GM04503 (cell line): ENCODE measurements around the gene ANKRD66.
"Not testable (repeated sequence)": the region's sequence is repeated elsewhere in the genome, so short reads cannot be mapped to it uniquely, and the experiment has no call there.

Experiments
- DNase-seq: peaks from one replicate; pipeline ENCODE4 v3.0.0-alpha.2; 2012; ENCODE audit warnings: low read depth

Gene ANKRD66

DNA sequence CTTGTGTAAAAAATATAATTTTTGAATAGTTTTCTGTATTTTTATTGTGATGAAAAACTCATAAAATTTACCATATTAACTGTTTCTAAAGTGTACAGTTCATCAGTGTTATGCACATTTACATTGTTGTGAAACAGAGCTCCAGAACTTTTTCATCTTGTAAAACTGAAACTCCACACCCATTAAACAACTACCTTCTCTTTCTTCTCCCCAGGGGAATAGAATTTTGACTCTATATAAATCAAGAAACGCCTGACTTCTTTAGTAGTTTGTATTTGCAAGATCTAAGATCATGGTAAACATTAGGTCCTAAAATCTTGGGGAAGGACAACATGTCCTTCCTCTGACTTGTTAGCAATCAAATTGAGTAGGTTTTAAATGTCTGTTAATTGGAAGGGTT is 9.1 kb downstream of the ANKRD66 start:
- DNase-seq, result no peak

DNA sequence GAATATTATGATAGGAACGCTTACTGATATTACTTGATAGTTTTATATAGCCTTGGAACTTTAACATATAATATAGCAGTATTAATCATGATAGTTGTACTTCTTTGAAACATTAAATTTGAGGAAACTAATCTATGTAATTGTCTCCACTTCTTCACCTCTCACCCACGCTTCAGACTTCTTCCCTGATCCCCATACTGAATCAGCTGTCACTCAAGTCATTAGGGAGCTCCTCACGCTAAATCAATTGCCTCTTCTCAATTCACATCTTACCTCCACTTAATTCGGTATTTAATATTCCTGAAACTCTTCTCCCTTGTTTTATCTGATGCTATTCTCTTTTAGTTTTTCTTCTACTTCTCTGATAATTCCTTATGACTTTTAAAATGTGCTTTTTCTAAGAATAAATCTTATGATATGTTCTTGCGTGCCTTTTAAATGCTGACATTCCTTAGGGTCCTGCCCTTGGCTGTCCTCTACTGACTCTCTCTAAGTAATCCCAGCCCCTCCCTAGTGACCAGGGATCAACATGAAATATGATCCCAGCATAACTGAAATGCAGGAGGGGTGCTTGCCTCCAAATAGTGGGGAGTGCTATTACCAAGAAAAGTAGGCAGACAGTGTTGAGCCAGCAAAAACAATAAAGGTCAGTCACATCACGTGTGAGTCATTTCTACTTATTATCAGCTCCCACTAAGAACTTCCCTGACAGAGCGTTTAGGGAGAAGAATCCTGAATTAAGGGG is 9.9 kb downstream of the ANKRD66 start:
- DNase-seq, result no peak

DNA sequence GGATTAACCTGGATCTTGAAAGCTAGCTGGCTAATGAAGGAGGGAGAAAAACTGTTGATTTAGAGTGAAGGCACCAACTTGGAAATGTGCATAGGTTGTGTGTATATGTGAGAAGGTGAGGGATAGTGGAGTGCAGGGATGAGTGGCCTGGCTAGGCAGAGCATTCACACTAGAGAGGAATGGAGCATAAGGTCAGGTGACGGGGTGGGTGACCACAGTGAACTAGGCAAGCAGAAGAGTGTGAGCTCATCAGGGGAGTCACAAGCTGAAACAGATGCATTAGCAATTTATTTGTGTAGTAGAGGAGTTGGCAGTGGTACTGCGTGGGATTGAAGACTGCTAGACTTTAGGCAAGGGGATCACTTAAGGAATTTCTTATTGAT is 10.5 kb downstream of the ANKRD66 start:
- no peak for DNase-seq

DNA sequence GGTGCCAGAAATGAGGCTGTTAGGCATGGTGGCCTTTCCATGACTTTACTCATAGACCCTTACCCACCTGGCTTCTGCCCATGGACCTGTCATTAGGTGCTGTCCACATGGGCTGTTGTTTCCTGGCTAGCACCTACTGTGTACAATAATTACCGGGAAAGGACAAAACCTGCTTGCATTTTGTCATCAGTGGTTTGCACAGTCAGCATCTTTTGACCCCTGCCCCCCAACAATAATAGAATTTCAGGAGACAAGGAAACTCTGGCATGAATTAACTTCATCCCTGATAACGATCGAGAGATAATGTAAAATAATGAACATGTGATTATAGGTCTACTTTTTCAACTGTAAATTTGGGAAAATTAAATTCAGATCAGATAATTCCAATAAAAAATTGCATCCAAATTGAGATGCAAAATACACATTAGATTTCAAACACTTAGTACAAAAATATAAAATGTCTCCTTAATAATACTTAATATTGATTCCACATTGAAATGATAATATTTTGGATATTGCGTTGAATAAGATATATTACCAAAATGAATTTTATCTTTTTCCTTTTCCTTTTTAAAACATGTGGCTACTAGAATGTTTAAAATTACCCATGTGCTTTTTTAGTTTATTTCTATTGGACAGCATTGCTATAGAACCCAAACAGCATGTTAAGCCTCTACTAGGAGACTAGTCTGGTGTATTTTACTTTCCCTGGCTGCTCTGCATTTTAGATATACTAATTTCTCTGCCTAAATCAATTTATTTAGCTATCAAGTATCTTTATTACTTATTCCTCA is 12.4 kb downstream of the ANKRD66 start:
- no peak for DNase-seq

DNA sequence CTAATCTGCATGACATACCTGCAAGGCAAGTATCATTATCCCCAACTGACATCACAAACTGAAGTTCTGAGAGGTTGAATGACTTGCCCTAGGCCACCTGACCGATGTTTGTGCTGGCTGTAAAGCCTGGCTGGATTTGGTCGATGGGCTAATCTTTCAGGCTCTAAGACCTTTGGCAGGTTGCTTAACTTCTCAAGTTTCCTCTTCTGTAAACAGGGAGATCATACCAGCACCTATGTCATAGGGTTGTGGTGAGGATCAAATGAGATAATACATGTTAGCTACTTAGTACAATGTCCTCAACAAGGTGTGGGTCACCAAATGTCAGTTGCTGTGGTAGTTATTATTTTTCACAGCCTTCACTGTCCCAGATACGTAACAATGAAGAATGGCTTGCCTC is 14.2 kb downstream of the ANKRD66 start:
- no peak for DNase-seq

DNA sequence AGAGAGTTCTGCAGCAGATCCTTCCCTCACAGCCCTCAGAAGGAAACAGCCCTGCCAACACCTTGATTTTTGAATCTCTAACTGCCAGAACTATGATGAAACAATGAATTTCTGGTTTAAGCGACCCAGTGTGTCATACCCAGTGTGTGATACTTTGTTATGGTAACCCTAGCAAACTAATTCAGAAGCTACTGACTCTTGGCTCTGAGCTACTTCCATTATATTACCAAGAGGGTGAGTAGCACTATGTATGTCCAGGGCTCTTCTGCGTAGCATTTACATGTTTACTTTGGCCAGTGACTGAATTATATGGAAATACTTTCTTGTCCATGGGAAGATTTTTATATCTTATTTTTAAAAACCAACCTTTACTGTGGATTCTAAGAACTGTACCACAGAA is 16.7 kb downstream of the ANKRD66 start:
- no peak for DNase-seq

DNA sequence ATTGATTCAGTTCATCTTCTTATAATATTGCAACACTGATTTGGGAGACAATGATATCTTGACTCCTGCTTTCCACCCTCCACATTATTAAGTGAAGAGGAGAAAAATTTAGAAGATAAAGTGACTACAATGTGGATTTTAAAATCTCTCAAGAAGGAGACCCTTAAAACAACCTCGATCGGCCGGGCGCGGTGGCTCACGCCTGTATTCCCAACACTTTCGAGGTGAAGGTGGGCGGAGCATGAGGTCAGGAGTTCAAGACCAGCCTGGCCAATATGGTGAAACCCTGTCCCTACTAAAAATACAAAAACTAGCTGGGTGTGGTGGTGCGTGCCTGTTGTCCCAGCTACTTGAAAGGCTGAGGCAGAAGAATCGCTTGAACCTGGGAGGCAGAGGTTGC is 17.5 kb downstream of the ANKRD66 start:
- not testable (repeated sequence) for DNase-seq

DNA sequence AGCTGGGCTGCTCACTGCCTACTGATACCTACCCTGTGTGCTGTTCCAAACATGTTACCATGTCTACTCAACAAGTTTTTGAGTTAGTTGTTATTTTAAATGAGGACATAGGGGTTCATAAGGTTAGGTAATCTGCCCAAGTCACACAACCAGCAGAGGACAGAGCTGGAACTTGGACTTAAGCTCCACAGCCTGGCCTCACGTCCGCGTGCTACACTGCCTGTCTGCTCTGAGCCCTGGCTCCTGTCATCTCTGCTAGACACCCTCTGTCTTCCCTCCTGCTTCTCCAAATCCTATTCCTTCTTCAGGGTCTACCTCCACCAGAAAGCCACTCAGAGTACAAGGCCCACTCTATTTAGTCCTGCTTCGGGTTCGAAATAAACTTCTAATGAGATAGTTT is 18.2 kb downstream of the ANKRD66 start:
- no peak for DNase-seq

DNA sequence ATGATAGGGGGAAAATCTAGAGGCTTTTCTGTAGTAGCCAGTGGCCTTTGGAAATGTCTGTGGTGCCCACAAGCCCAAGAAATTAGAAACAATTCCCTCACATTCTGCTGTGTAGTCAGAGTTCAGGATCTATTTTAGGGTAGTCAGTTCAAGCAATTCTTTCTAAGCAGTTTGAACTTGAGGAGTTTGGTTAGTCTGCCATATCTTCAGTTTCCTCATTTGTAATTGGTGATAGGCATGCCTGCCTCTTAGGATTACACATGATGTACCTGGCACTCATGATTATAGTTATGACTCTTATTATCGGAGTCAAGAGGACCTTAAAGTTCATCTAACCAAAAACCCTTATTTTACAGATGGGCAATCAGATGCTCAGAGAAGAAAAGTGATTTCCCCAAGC is 25.3 kb downstream of the ANKRD66 start:
- DNase-seq, result no peak

DNA sequence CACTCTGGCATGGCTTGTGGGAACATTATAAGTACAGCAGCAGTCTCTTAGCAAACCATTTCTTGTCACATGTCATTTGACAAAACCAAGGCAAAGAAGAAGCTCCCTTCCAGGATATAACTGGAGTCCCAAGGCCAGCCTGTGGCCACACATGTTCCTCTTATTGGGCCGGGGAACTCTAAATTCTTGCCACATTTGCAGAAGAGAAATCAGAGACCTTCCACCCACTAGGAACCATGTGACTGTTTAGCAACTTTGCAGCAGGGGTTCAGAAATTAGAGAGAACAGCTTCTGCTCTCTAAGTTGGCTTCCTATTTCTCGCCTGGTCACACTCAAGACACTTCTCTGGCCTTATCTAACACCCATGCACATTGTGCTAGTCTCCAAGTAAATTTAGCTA is 26.0 kb downstream of the ANKRD66 start:
- no peak for DNase-seq

DNA sequence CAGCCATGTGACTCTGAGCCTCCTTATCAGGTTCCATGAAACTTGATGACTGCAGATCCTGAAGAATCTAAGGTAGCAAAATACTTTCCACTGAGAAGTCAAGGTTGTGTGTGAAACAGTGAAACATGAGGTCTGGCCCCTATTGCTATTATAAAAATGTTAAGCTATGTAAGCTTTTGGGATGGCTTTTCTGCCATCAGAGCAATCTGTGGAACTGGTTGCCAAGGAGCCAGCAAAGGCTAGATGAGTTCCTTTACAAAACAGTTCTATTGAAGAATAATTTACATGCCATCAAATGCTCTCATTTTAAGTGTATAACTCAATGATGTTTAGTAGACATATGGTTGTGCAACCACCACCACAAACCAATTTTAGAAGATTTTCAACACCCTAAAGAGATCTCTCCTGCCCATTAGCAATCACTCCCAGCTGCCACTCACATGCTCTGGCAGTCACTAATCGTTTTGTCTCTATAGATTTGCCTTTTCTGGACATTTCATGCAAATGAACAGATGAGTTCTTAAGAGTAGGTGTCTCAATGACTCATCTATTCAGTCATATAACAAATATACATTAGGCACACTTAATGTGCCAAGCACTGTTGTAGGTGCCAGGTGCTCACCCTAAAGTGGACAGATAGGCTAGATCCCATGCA is 26.6 kb downstream of the ANKRD66 start:
- DNase-seq, result no peak

DNA sequence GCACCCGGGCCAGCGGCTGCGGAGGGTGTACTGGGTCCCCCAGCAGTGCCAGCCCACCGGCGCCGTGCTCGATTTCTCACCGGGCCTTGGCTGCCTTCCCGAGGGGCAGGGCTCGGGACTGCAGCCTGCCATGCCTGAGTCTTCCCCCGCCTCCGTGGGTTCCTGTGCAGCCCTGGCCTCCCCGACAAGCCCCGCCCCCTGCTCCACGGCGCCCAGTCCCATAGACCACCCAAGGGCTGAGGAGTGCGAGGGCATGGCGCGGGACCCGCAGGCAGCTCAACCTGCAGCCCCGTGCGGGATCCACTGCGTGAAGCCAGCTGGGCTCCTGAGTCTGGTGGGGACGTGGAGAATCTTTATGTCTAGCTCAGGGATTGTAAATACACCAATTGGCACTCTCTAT is 28.0 kb downstream of the ANKRD66 start:
- DNase-seq, result not testable (repeated sequence)

DNA sequence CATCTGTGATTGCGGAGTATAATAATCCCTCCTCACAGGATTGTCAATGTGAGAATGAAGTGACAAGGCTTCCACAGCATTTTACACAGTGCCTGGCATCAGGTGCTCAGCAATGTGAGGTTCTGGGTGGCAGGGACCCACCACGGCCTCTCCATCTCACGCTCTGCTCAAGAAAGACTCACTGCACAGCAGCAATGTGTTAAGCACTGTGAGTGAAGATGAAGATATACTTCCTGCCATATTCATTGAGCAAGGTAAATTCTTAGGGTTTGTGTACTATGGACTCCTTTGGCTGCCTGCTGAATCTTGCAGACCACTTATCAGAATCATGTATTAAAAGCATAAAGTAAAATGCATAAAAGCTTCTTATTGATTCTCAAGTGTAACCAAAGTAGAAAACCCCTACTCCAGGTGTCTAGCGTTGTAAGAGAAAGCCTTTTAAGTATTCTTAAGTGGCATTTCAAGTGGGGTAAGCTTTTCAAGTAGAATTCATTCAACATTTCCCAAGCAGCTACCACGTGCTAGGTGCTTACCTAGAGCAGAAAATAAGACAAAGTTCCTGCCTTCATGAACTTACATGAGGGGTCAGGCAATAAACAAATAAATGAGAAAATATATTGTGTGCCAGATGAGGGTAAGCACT is 29.5 kb downstream of the ANKRD66 start:
- no peak for DNase-seq

DNA sequence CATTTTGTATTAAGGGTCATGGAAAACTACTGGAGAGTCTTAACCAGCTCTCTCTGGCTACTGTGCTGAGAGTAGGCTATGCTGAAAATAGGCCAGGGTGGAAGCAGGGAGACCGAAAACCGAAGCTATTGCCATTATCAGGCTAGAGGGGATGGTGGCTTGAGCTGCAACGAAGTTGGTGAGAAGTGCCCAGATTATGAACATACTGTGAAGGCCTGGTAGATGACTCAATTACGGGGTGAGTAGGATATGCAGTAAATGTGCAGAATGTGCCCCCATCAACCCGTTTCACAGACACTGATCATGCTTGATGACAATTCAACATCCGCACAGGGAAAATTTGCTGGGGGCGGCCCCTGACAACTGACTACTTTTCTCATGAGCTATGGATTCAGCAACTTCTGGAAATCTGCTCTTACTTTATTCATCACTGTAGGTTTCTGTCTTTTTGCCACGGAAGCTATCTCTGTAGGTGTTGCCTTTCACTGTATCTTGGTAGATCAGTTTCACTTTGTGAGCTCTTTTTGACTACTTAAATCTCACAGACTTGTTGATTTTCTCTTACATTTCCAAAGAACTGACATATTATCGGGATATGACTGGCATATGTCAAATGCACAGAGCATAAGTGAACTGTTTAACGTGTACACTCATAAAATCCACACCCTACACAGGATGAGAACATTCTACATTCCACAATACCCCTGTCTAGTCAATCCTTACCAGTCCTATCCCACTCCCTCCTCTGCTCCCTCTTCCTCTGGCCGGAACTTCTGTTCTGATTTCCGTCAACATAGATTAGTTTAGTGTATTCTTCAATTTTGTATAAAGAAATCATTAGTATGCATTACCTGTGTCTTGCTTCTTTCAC is 31.0 kb downstream of the ANKRD66 start:
- no peak for DNase-seq

DNA sequence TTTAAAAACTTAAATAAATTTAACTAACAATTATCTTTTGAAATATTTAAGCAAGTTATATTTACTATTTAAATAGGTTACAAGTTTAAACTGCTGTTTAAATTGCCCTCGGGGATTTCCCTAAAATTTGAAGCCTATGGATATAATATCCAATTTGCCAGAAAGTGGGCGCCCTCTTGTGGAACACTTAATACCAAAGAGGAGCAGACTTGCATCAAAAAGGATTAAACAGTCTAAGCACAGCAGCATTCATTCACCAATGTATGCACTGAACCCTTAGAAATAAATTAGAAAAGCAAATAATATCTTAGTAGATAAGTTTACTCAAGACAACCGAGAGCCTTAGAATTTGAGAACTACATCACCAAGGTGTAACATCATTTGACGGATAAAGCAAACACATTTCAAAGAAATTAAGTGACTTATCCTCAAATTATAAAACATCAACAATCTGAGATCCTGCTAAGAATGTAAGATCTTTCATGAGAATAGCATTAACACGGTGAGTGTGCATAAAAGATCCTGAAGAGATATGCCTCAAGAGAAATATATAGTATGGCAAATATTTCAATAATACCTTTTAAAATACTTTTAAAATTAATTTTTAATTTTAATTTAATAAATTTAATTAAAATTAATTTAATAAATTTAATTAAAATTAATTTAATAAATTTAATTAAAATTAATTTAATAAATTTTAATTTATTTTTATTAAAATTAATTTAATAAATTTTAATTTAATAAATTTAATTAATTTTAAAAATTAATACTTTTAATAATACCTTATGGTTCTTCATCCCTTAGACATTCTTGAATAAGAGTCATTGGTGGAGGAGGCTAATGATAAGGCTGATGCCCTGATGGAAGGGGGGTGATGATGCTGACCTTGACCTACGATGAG is 35.0 kb downstream of the ANKRD66 start:
- peak; percentile 3 for DNase-seq

DNA sequence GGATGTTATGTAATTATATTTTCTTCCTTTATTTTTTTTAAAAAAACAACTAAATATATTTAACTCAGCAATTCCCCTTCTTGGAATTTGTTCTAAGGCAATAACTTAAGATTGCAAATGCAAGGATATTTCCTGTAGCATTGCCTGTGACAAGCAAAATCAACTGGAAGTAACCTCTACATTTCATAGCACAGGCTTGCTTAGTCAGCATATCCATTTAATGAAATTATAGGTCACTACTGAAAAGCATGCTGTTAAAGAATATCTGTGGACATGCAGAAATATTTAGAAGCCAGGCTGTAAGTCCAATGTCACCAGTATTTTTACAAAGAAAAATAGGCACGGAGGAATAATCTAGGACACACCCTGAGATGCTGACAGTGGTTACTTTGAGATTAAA is 37.8 kb downstream of the ANKRD66 start:
- DNase-seq, result no peak

DNA sequence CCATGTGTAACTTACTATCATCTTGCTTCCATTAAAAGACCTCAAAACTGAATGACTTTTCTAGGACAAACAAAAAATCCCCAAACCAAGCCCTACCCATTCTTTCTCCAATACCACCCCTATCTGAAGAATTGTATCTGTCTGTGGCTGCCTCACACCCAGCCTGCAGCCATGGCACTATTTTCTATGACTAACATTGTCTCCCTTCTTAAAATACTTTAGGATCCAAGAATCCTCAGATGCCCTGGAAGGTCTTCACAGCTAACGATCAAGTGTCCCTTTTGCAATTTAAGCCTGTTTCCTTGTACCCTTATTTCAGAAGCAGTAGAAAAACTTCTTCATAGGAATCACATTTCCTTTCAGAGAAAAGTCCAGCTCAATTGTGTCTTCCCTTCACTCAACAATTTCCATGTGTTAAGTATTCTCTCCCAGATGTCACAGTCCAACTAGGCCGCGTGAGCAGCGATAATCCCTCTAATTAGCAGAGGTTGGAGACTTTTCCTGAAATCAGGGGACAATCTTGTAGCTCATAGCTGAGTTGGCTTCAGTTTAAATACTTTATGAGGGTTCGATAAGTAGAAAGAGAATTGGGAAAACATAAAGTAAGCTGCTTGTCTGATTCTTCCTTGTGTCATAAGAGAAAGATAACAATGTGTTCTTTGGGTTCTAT is 41.3 kb downstream of the ANKRD66 start:
- DNase-seq, result no peak

DNA sequence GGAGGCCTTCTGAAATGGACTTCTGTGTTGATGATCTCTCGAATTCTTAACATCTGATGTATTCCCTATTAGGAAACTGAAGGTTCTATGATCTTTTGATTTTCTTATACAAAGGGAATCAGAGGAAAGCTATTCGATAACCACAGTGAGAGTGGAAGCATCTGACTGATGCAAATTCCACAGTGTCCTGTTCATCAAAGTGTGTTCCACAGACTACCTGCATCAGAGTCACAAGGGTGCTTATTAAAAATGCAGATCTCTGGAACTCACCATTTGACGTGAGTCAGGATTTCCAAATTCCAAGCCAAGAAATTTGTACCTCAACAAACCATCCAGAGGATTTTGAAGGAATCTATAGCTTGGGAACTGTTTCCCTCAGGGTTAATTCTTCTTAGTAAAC is 42.1 kb downstream of the ANKRD66 start:
- DNase-seq, result no peak

DNA sequence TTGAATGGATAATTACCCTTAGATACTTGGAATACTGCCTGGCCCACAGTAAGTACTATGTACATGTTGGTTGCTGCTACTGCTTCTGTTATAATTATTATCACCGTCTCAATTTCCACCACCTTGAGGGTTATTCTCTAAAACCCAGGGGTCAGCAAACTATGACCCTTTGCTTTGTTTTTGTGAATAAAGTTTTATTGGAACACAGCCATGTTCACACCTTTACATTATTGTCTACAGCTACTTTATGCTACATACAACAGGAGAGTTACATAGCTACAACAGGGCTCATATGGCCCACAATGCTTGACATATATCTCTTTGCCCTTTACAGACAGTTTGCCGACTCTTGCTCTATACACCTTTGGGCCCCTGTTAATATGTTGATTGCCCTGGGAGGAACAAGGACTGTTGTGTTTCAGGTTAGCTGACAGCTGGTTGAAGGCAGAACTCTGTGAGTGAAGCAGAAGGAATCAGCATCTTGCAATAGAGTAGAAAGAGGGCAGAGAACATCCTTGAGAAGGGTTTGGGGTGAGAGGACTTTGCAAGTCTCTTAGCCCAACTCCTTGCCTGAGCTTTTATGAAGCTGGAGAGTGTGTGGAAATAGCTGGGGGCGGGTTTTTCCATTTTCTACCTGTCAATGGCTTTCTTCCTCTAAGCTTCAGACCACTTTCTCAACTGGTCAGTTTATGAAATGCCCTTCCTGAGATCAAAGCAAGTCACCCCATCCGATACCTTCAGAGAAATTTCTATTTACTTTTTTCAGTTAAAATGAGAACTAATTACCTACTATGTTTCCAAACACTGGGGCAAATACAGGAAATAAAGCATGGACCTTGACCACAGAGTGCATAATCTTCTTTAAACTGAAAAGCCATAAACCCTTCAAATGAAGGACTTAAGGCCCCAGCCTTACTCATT is 43.0 kb downstream of the ANKRD66 start:
- DNase-seq, result no peak
